Spleen (tissue), 11 donors: ENCODE results near the gene GNB1L. TPM values are rescaled to one million over a fixed set of nuclear protein-coding genes. Genes with fewer than 3 reads are reported as not detected.

Source experiments
- DNase-seq: peaks from one replicate; pipeline ENCODE4 v3.0.0-alpha.2; 2020
- H3K27ac ChIP-seq, 8 donors: fragments of 200-600 bp; sonication (generic) in 7 of 8; 1 replicate in 4 of 8; 2 replicates in 4 of 8; pipeline versions ENCODE4 v1.5.0 to v1.8.0; 2016 to 2021; ENCODE audit warnings: inconsistent platforms in 4 of 8, mild to moderate bottlenecking in 4 of 8, moderate library complexity in 1 of 8
- H3K27me3 ChIP-seq, 7 donors: fragments of 200-600 bp; sonication (generic) in 6 of 7; replicated peaks in 1 of 7; 1 replicate in 4 of 7; 2 replicates in 3 of 7; pipeline versions ENCODE4 v1.5.0 to v1.8.0; 2016 to 2021; ENCODE audit warnings: inconsistent platforms in 3 of 7, mild to moderate bottlenecking in 1 of 7
- H3K36me3 ChIP-seq, 6 donors: fragments of 200-600 bp; sonication (generic) in 5 of 6; 1 replicate in 4 of 6; 2 replicates in 2 of 6; pipeline versions ENCODE4 v1.5.0 to v1.8.0; 2016 to 2021; ENCODE audit warnings: inconsistent platforms in 2 of 6
- H3K4me1 ChIP-seq, 6 donors: fragments of 200-600 bp; sonication (generic) in 5 of 6; 1 replicate in 3 of 6; 2 replicates in 3 of 6; pipeline versions ENCODE4 v1.5.0 to v1.8.0; 2016 to 2021; ENCODE audit warnings: inconsistent platforms in 3 of 6
- H3K4me3 ChIP-seq, 8 donors: fragments of 200-600 bp; sonication (generic) in 7 of 8; 1 replicate in 4 of 8; 2 replicates in 4 of 8; pipeline versions ENCODE4 v1.5.0 to v1.8.0; 2016 to 2021; ENCODE audit warnings: inconsistent platforms in 4 of 8, mild to moderate bottlenecking in 4 of 8, moderate library complexity in 2 of 8
- H3K9me3 ChIP-seq, 8 donors: fragments of 200-600 bp; sonication (generic) in 7 of 8; 1 replicate in 4 of 8; 2 replicates in 4 of 8; pipeline versions ENCODE4 v1.5.0 to v1.8.0; 2016 to 2021; ENCODE audit warnings: inconsistent platforms in 4 of 8
- POLR2A ChIP-seq, 3 donors: fragments of 450-650 bp; IDR thresholded peaks; one replicate each; pipeline ENCODE4 v1.5.1; 2017; ENCODE audit warnings: antibody characterized with exemption in 3 of 3, mild to moderate bottlenecking in 1 of 3
- POLR2AphosphoS5 ChIP-seq, 3 donors: sonication (generic); formaldehyde crosslinking; IDR thresholded peaks; one replicate each; pipeline ENCODE4 v1.5.1; 2017; ENCODE audit warnings: antibody characterized with exemption in 3 of 3
- WGBS, 5 donors: extraction: QIAGEN DNeasy Blood & Tissue Kit in 3 of 5; methylation state at CpG; one replicate each; pipeline versions ENCODE4 v1.1.5 to v1.1.7; 2013 to 2018; 5-methylcytosine and 5-hydroxymethylcytosine counted together
- intact Hi-C: fragments of 100-400 bp; cut with DNase I; formaldehyde crosslinking; loops from one replicate; pipeline ENCODE4 v1.15.0; 2023; ENCODE audit warnings: low total_unique reads
- polyA plus RNA-seq, 3 donors: library from polyadenylated mRNA; stranded (reverse); fragments of 200-250 nt; gene quantifications; one replicate each; pipeline ENCODE4 v1.2.1, GENCODE V29; 2013
- total RNA-seq, 7 donors: library from RNA; depleted of rRNA in 3 of 7; stranded (reverse); fragments of >200 nt in 3 of 7; fragmentation: NEBNext Ultra II Directional in 4 of 7; extraction: Animal tissue kit (Norgen Biotek cat#: 25700) in 4 of 7; gene quantifications; one replicate each; pipeline versions ENCODE4 v1.1.0 to v1.2.1, GENCODE V29; 2016 to 2021
- TF ChIP-seq, protein P1 (sequence below), 11 experiments: fragments of 200-600 bp in 7 of 11; fragments of 450-650 bp in 4 of 11; sonication (generic) in 4 of 11; IDR thresholded peaks in 8 of 11; conservative IDR thresholded peaks in 3 of 11; 1 replicate in 7 of 11; 2 replicates in 4 of 11; pipeline versions ENCODE4 v1.4.0 to v1.8.0; 2016 to 2021; ENCODE audit warnings: antibody characterized with exemption in 11 of 11, inconsistent platforms in 4 of 11, mild to moderate bottlenecking in 1 of 11
- donor health status: healthy with polysubstance abuse.
- donor health status: DM: no; HTN: no; CAD: no; lungs with moderate emphysema.
- donor health status: DM: no; HTN: no; CAD: no.
- donor health status: Bipolar disorder and iron deficiency.
- donor health status: healthy.
- donor health status: DM: no; HTN: no; CAD: no.
- donor health status: DM: yes; HTN: yes; CAD: no.

GNB1L gene
- total and polyA plus RNA-seq, 10 donors: 5.7 to 10.4 (median 7.9) TPM

DNA sequence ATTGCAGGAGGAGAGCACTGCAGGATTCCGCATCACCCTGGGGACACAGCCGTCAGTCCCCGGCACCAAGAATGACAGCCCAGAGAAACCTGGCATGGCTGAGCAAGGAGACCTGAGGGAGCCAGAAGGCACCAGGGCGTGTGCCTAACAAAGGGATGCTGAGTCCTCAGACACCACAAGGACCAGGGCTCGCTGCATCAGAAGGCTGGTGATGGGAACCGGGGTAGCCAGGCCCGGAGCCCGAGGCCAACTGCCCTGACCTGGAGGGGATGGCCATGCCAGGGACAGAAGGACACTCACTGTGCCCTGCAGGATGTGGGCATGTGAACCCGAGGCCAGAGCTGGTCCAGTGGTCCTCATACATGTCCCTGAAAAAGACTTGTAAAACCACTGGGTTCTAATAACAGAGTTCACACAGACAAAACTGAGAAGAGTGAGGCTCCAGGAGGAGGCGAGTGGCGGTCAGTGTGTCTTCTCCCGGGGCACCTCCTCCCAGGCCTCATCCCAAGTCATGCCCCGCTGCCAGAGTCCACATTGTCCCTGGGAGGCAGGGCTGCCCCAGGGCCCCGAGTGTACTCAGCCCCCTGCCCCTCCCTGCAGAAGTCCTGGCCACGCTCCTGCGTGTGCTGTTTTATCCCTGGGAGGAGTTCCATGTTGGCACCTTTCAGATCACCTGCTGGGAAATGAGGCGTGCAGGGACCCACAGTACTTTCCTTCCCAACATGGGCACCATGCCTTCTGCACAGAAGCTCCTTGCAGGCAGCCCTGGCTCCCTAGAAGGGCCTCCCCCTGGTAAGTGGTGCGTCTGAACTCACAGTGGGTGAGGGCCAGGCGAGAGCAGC is 51.6 kb downstream of the GNB1L start:
- Histone ChIP-seq H3K36me3 (peaks cover 0 to 87% (median 5%) of the 10 kb centered on the region in 6 donors), H3K27me3 (no peaks in the 10 kb centered on the region), H3K4me1 (peaks cover 0 to 18% (median 7%) of the 10 kb centered on the region in 6 donors), H3K27ac (no peak overlapping the region), H3K9me3 (no peaks in the 10 kb centered on the region), H3K4me3 (no peak overlapping the region)
- TF ChIP-seq, protein P1, sequence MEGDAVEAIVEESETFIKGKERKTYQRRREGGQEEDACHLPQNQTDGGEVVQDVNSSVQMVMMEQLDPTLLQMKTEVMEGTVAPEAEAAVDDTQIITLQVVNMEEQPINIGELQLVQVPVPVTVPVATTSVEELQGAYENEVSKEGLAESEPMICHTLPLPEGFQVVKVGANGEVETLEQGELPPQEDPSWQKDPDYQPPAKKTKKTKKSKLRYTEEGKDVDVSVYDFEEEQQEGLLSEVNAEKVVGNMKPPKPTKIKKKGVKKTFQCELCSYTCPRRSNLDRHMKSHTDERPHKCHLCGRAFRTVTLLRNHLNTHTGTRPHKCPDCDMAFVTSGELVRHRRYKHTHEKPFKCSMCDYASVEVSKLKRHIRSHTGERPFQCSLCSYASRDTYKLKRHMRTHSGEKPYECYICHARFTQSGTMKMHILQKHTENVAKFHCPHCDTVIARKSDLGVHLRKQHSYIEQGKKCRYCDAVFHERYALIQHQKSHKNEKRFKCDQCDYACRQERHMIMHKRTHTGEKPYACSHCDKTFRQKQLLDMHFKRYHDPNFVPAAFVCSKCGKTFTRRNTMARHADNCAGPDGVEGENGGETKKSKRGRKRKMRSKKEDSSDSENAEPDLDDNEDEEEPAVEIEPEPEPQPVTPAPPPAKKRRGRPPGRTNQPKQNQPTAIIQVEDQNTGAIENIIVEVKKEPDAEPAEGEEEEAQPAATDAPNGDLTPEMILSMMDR (IDR thresholded peaks at IDR 0.05 in 8 of 11, conservative IDR thresholded peaks at IDR 0.05 in 3 of 11): no peak
- no peak for TF ChIP-seq POLR2AphosphoS5 (IDR thresholded peaks at IDR 0.05)
- TF ChIP-seq POLR2A (IDR thresholded peaks at IDR 0.05): no peak
- peak; percentile 58 for DNase-seq
- 91 to 96% (median 93%) methylated on average over 19 of the region's 19 CpGs for WGBS, 5 donors
- intact Hi-C loops: no loop called here

DNA sequence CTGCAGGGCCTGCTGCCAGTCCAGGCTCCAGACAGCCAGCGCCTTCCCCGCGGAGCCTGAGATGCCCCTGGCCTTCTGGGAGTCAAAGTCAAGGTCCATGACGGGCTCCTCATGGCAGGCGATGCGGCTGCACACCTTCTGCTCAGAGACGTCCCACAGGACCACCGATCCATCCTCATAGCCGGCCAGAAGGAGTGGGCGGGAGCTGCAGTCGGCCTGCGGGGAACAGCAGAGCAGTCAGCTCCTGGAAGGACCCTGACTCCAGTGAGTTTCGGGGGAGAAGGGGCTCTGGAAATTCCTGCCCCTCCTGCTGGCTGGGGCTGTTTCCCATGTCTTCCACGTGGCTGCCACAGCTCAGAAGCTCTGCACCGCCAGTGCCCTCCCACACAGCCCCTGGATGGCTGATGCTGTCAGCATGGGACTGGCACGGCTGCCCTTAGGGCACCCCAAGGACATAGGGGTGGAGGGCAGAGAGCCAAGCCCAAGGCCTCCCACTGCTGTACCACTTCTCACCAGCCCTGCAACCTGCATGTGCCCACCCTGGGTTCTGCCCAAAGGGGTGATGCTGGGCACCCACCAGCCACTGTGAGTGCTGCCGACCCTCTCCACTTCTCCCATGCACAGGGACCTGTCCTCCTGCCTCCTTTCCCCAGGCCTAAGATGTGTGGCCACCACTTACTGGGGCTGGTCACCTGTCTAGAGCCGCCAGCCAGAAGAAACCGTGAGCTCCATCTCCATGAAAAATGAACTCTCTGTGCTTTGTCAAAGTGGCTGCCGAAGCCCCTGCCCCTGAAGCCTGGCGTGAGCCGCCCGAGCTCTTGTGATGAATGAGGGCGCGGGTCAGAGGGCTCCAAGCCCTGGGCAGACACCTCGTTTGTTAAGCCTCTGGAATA is 52.4 kb downstream of the GNB1L start:
- H3K4me3 ChIP-seq: no peak overlapping the region
- TF ChIP-seq, protein P1 (IDR thresholded peaks at IDR 0.05 in 8 of 11, conservative IDR thresholded peaks at IDR 0.05 in 3 of 11): no peak
- TF ChIP-seq POLR2AphosphoS5 (IDR thresholded peaks at IDR 0.05) (peak in 1 of 3 donors; percentile 23), POLR2A (IDR thresholded peaks at IDR 0.05) (no peak)
- intact Hi-C loops: no loop called here
- H3K27ac ChIP-seq: no peak overlapping the region
- H3K9me3 ChIP-seq: no peaks in the 10 kb centered on the region
- DNase-seq: peak; percentile 52
- WGBS, 5 donors: 81 to 89% (median 87%) methylated on average over 13 to 26 of the region's 26 CpGs
- peaks cover 0 to 18% (median 7%) of the 10 kb centered on the region in 6 donors for H3K4me1 ChIP-seq
- H3K27me3 ChIP-seq: no peaks in the 10 kb centered on the region
- H3K36me3 ChIP-seq: peaks cover 0 to 82% (median 5%) of the 10 kb centered on the region in 6 donors

DNA sequence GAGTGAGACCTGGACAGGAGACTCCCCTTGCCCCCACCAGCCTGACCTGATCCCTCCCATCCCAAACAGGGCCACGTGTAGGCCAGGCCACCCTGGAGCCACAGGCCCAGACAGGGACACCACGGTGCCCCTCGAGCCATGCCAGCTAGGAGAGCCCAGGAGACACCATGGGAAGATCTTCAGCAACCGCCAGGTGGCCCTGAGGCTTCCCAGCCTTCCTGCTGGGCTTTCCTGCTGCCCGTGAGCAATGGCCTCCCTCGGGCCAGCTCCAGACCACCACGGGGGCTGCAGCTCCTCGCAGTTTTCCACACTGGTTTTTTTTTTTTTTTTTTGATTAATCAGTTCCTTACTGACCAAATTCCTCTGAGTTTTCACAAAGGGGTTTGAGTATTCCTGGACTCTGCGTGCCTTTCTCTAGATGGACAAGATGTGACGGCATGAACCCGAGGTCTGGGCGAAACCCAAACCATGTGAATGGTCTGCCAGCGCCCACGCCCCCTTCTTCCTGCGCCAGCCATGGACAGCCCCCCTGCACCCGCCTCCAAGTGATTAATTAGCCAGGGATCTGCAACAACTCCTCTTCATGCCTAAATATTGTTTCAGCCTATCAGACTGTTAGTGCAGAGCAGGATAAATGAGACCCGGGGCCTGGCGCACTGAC is 53.2 kb downstream of the GNB1L start:
- Histone ChIP-seq H3K27me3 (no peaks in the 10 kb centered on the region), H3K4me1 (peaks cover 0 to 13% (median 4%) of the 10 kb centered on the region in 6 donors), H3K4me3 (no peak overlapping the region), H3K27ac (no peak overlapping the region), H3K36me3 (peaks cover 0 to 75% (median 4%) of the 10 kb centered on the region in 6 donors), H3K9me3 (no peaks in the 10 kb centered on the region)
- 75 to 86% (median 84%) methylated on average over 18 of the region's 18 CpGs for WGBS, 5 donors
- TF ChIP-seq POLR2A (IDR thresholded peaks at IDR 0.05): no peak
- TF ChIP-seq, protein P1 (IDR thresholded peaks at IDR 0.05 in 8 of 11, conservative IDR thresholded peaks at IDR 0.05 in 3 of 11): peak in 4 of 11 experiments; percentile 4 to 27 (median 14)
- TF ChIP-seq POLR2AphosphoS5 (IDR thresholded peaks at IDR 0.05): no peak
- peak; percentile 54 for DNase-seq
- intact Hi-C loops: no loop called here
